Cardiac fibroblast (primary cell): Measurements from ENCODE around the gene MOGAT2.

Experiments
- DNase-seq, 2 donors: peaks; one replicate each; pipeline versions ENCODE4 v3.0.0 to v3.0.0-alpha.2; 2010; ENCODE audit warnings: low read depth in 2 of 2
- H3K4me3 ChIP-seq, 2 donors: replicated peaks in 1 of 2; 1 replicate in 1 of 2; 2 replicates in 1 of 2; pipeline ENCODE4 v1.5.1; 2011; ENCODE audit warnings: low read depth in 2 of 2, low read length in 2 of 2, mild to moderate bottlenecking in 2 of 2, moderate library complexity in 1 of 2
- TF ChIP-seq, protein P1 (sequence below): IDR thresholded peaks from one replicate; pipeline ENCODE4 v1.5.1; 2011; ENCODE audit warnings: low read depth, mild to moderate bottlenecking, low read length, inconsistent platforms

The MOGAT2 gene

DNA sequence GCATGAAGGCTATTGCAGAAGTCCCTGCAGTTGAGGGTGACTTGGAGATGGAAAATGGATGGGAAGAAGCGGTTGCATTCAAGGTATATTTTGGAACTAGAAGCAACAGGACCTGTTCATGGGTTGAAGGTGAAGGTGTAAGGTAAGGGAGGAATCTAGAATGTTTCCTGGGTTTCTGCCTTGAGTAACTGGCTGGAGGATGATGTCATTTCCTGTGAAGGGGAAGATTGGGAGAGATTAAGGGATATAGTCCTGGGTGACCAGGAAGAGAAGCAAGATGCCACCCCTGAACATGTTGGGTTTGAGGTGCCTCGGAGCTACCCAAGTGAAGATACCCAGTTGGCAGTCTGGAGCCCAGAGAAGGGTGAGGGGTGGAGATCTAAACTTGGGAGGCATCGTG is 12.1 kb upstream of the MOGAT2 start:
- TF ChIP-seq, protein P1, sequence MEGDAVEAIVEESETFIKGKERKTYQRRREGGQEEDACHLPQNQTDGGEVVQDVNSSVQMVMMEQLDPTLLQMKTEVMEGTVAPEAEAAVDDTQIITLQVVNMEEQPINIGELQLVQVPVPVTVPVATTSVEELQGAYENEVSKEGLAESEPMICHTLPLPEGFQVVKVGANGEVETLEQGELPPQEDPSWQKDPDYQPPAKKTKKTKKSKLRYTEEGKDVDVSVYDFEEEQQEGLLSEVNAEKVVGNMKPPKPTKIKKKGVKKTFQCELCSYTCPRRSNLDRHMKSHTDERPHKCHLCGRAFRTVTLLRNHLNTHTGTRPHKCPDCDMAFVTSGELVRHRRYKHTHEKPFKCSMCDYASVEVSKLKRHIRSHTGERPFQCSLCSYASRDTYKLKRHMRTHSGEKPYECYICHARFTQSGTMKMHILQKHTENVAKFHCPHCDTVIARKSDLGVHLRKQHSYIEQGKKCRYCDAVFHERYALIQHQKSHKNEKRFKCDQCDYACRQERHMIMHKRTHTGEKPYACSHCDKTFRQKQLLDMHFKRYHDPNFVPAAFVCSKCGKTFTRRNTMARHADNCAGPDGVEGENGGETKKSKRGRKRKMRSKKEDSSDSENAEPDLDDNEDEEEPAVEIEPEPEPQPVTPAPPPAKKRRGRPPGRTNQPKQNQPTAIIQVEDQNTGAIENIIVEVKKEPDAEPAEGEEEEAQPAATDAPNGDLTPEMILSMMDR = no peak
- H3K4me3 ChIP-seq = no peak overlapping the region
- DNase-seq = no peak

DNA sequence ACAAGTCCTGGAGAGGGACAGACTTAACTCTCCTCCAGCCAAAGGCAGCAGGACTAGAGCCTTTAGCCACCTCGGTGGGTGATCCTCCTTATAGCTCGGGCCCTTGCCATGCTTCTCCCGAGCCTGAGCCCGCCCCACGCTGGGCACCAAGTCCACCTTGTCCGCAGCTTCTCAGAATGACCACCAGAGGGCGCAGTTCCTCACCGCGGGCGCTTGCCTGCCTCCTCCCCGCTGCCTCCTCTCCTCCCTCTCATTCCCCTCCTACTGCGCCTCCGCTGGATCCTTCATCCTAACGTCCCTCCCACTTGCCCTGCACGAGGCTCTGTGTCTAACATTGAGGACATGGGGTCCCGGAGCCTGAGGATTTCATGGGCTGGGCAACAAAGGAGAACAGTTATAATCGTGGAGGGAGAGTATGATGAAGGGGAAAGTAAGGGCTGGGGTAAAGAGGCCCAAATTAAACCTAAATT is 11.3 kb upstream of the MOGAT2 start:
- no peak overlapping the region for H3K4me3 ChIP-seq
- DNase-seq = peak; percentile 82
- TF ChIP-seq, protein P1 = peak; percentile 92

DNA sequence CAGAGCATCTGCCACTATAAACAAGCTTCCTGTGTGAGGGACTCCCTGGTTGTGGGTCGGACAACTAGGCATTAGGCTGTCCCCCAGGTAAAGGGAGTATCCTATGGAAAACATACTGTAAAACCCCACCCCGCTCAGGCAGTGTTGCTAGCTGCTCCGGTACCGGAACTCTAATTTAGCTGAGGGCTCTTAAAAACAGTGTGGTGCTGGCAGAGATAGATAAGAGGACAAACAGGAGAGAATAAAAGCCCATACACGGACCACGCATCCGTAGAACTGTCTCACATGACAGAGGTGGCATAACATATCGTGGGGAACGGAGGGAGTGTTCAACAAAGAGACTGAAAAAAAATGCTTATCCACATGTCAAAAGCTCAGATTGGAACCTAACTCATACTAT is 3.4 kb upstream of the MOGAT2 start:
- TF ChIP-seq, protein P1 = no peak
- H3K4me3 ChIP-seq = no peak overlapping the region
- DNase-seq = no peak

DNA sequence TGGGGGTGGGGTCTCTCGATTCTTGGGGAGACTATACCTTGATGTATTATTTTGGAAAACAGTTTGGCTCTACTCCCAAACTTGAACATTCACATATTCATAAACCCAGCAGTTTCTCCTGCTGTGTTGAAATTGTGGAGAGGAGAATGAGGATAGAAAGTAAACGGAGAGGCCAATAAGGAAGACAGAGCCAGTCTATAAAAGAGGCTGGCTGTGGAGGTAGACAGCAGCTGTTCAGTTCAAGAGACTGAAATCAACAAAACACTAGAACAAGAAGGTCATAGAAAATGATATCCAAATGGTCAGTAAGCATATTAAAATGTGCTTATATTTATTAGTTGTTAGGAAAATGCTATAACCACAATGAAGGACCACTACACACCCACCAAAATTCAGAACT is 1.9 kb upstream of the MOGAT2 start:
- DNase-seq = no peak
- TF ChIP-seq, protein P1 = no peak
- no peak overlapping the region for H3K4me3 ChIP-seq

DNA sequence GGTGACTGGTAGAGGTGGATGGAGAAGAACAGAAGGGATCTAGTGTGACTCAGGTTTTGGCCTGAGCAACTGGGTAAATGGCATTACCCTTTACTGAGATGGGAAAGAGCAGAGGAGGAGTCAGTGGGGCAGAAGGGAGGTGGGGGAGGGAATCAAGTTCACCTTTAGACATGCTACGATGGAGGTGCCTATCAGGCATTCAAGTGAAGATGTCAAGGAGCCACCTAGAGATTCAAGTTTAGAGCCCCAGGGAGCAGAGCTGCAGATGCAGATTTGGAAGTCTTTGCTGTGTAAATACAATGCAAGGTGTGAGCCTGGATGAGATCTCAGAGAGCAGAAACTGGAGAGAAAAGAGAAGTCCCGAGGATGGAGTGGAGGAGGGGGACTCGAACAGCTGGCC is 979 bp upstream of the MOGAT2 start:
- no peak for DNase-seq
- H3K4me3 ChIP-seq = no peak overlapping the region
- TF ChIP-seq, protein P1 = no peak

DNA sequence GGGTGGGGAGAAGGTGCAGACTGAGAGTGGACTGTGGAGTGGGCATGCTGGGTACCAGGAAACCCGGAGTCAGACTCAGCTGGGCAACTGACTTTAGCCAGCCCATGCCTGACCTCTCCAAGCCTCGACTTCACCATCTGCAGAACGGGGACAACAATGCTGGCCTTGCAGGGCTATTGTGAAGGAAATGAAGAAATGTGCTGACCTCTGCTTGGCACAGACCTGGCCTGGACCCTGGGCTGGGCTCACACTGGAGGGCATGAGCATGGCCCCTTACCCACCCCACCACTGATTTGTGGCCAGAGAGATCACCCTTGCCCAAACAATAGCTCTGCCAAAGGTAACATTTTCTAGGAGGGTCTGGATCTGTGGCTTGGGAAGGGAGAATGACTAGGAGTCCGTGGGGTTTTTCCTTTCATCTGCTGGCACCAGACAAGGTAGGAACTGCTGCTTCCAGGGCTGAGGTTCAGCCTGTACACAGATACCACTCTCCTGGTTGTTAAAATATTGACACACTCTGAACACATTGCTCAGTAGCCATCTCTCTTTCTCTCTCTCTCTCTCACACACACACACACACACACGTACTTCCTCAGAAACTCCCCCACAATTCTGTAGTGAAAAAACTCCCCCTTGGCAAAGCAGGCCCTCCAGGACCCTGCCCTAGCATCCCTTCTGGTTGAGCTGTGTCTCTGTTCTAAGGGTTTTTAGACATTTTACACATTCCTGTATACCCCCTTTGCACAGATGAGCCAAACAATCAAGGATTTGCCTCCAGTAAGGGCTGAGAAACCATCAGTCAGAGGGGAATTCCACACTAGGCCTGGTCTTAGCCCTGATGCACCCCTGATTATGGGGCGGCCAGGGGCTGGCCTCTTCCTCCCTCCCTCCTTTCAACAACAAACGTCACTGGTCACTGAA is 1.0 kb downstream of the MOGAT2 start:
- H3K4me3 ChIP-seq = no peak overlapping the region
- TF ChIP-seq, protein P1 = no peak
- no peak for DNase-seq
